ENCODE results near the gene PRKCA. TPM values are rescaled to one million over a fixed set of nuclear protein-coding genes. Genes with fewer than 3 reads are reported as not detected.

The PRKCA gene
- total and polyA plus RNA-seq, 2 donors from 2014 or later, result 8.0 to 50.8 TPM

GRCh38 chr17:66364508-66364907 is 62.1 kb downstream of the PRKCA start:
- intact Hi-C loops (cut with DNase I), result no loop called here
- H3K4me3 ChIP-seq (ENCODE audit: low read length in 3 of 3), result no peak overlapping the region
- no peaks in the 10 kb centered on the region for H3K36me3 ChIP-seq (ENCODE audit: control insufficient read depth in 2 of 3, insufficient read depth in 3 of 3, low read length in 3 of 3)
- TF ChIP-seq CTCF (IDR thresholded peaks at IDR 0.05; ENCODE audit: borderline replicate concordance, extremely low read depth, insufficient read depth), result no peak
- H3K9me3 ChIP-seq (ENCODE audit: control insufficient read depth in 2 of 3, insufficient read depth in 1 of 3, low read length in 3 of 3), result no peaks in the 10 kb centered on the region
- H3K27me3 ChIP-seq (ENCODE audit: control insufficient read depth, insufficient read depth, low read length), result no peaks in the 10 kb centered on the region
- FAIRE-seq (no peak), DNase-seq (no peak)
- peaks cover 0 to under 1% (median under 1%) of the 10 kb centered on the region in 3 donors for H3K4me1 ChIP-seq (ENCODE audit: control insufficient read depth in 2 of 3, insufficient read depth in 2 of 3, low read depth in 1 of 3, low read length in 3 of 3)
- H3K9ac ChIP-seq (ENCODE audit: low read length in 3 of 3), result no peak overlapping the region
- no peak overlapping the region for H3K27ac ChIP-seq (ENCODE audit: low read depth in 2 of 2, low read length in 2 of 2)

GRCh38 chr17:66364990-66365490 is 62.6 kb downstream of the PRKCA start:
- no peak for TF ChIP-seq CTCF (IDR thresholded peaks at IDR 0.05; ENCODE audit: borderline replicate concordance, extremely low read depth, insufficient read depth)
- Histone ChIP-seq H3K4me1 (ENCODE audit: control insufficient read depth in 2 of 3, insufficient read depth in 2 of 3, low read depth in 1 of 3, low read length in 3 of 3) (peaks cover 0 to 4% (median 3%) of the 10 kb centered on the region in 3 donors), H3K27me3 (ENCODE audit: control insufficient read depth, insufficient read depth, low read length) (no peaks in the 10 kb centered on the region), H3K27ac (ENCODE audit: low read depth in 2 of 2, low read length in 2 of 2) (no peak overlapping the region), H3K9ac (ENCODE audit: low read length in 3 of 3) (no peak overlapping the region), H3K9me3 (ENCODE audit: control insufficient read depth in 2 of 3, insufficient read depth in 1 of 3, low read length in 3 of 3) (no peaks in the 10 kb centered on the region), H3K4me3 (ENCODE audit: low read length in 3 of 3) (no peak overlapping the region), H3K36me3 (ENCODE audit: control insufficient read depth in 2 of 3, insufficient read depth in 3 of 3, low read length in 3 of 3) (no peaks in the 10 kb centered on the region)
- intact Hi-C loops (cut with DNase I), result no loop called here
- DNase-seq (no peak), FAIRE-seq (no peak)

GRCh38 chr17:66365903-66366302 is 63.5 kb downstream of the PRKCA start:
- no peaks in the 10 kb centered on the region for H3K27me3 ChIP-seq (ENCODE audit: control insufficient read depth, insufficient read depth, low read length)
- no peak for DNase-seq
- no peak overlapping the region for H3K27ac ChIP-seq (ENCODE audit: low read depth in 2 of 2, low read length in 2 of 2)
- FAIRE-seq, result no peak
- H3K9me3 ChIP-seq (ENCODE audit: control insufficient read depth in 2 of 3, insufficient read depth in 1 of 3, low read length in 3 of 3), result no peaks in the 10 kb centered on the region
- H3K36me3 ChIP-seq (ENCODE audit: control insufficient read depth in 2 of 3, insufficient read depth in 3 of 3, low read length in 3 of 3), result no peaks in the 10 kb centered on the region
- intact Hi-C loops (cut with DNase I), result no loop called here
- H3K4me3 ChIP-seq (ENCODE audit: low read length in 3 of 3), result no peak overlapping the region
- no peak for TF ChIP-seq CTCF (IDR thresholded peaks at IDR 0.05; ENCODE audit: borderline replicate concordance, extremely low read depth, insufficient read depth)
- peaks cover 0 to 4% (median 3%) of the 10 kb centered on the region in 3 donors for H3K4me1 ChIP-seq (ENCODE audit: control insufficient read depth in 2 of 3, insufficient read depth in 2 of 3, low read depth in 1 of 3, low read length in 3 of 3)
- no peak overlapping the region for H3K9ac ChIP-seq (ENCODE audit: low read length in 3 of 3)

- Histone ChIP-seq H3K36me3 (ENCODE audit: control insufficient read depth in 2 of 3, insufficient read depth in 3 of 3, low read length in 3 of 3) (no peaks in the 10 kb centered on the region), H3K9me3 (ENCODE audit: control insufficient read depth in 2 of 3, insufficient read depth in 1 of 3, low read length in 3 of 3) (no peaks in the 10 kb centered on the region), H3K9ac (ENCODE audit: low read length in 3 of 3) (no peak overlapping the region), H3K27me3 (ENCODE audit: control insufficient read depth, insufficient read depth, low read length) (no peaks in the 10 kb centered on the region), H3K4me3 (ENCODE audit: low read length in 3 of 3) (no peak overlapping the region), H3K27ac (ENCODE audit: low read depth in 2 of 2, low read length in 2 of 2) (no peak overlapping the region), H3K4me1 (ENCODE audit: control insufficient read depth in 2 of 3, insufficient read depth in 2 of 3, low read depth in 1 of 3, low read length in 3 of 3) (peaks cover 0 to 4% (median 3%) of the 10 kb centered on the region in 3 donors)
- intact Hi-C loops (cut with DNase I), result no loop called here
- FAIRE-seq (no peak), DNase-seq (peak in 2 of 5 donors; percentile 68 to 69)
- TF ChIP-seq CTCF (IDR thresholded peaks at IDR 0.05; ENCODE audit: borderline replicate concordance, extremely low read depth, insufficient read depth), result no peak
These were observed 64.7 kb downstream of the PRKCA start for GRCh38 chr17:66367107-66367506.
